Endometrial microvascular endothelial cells (primary cell): Measurements from ENCODE around the gene LIPM. TPM values are rescaled to one million over a fixed set of nuclear protein-coding genes. Genes with fewer than 3 reads are reported as not detected.

ENCODE experiments used
- in situ Hi-C: cut with HindIII; loops from 2 replicates; pipeline ENCODE4 v1.10.0; 2017; ENCODE audit warnings: low sequenced_read_pairs, low pct_unique_long_range_greater_than_20kb; ENCODE audit errors: inconsistent ontology term
- total RNA-seq: library from RNA; depleted of rRNA; stranded (reverse); fragments of >200 nt; gene quantifications from one replicate; pipeline ENCODE4 v1.2.3, GENCODE V29; 2015; ENCODE audit errors: inconsistent ontology term

Gene LIPM
- total RNA-seq, 1 donor from 2014 or later, result not detected

- in situ Hi-C loops, result no loop called here
Measured at GRCh38 chr10:88794731-88795130, 7.8 kb upstream of the LIPM start.

- in situ Hi-C loops, result no loop called here
Measured at GRCh38 chr10:88800152-88801125, 2.1 kb upstream of the LIPM start.

- in situ Hi-C loops, result no loop called here
Measured at GRCh38 chr10:88803641-88804040, 1.1 kb downstream of the LIPM start.

- in situ Hi-C loops, result no loop called here
Measured at GRCh38 chr10:88804083-88804812, 1.7 kb downstream of the LIPM start.

- in situ Hi-C loops, result no loop called here
Measured at GRCh38 chr10:88805361-88805760, 2.8 kb downstream of the LIPM start.

GRCh38 chr10:88805924-88806323 lies 3.4 kb downstream of the LIPM start:
- in situ Hi-C loops, result no loop called here

- in situ Hi-C loops, result no loop called here
Measured at GRCh38 chr10:88809621-88810020, 7.1 kb downstream of the LIPM start.

GRCh38 chr10:88810196-88810961 lies 7.8 kb downstream of the LIPM start:
- in situ Hi-C loops, result no loop called here

GRCh38 chr10:88813200-88813599 lies 10.7 kb downstream of the LIPM start:
- in situ Hi-C loops, result no loop called here

- in situ Hi-C loops, result no loop called here
Measured at GRCh38 chr10:88819290-88819689, 16.8 kb downstream of the LIPM start.

GRCh38 chr10:88820748-88821401 lies 18.3 kb downstream of the LIPM start:
- in situ Hi-C loops, result no loop called here

GRCh38 chr10:88826388-88826787 lies 23.9 kb downstream of the LIPM start:
- in situ Hi-C loops, result loop anchor here (25.0 kb wide), 1 partner anchor 236 kb away; no protein-coding TSS in a partner anchor

- in situ Hi-C loops, result loop anchor here (25.0 kb wide), 1 partner anchor 235 kb away; no protein-coding TSS in a partner anchor
Measured at GRCh38 chr10:88827671-88828070, 25.1 kb downstream of the LIPM start.

GRCh38 chr10:88828310-88828709 lies 25.8 kb downstream of the LIPM start:
- in situ Hi-C loops, result loop anchor here (25.0 kb wide), 1 partner anchor 234 kb away; no protein-coding TSS in a partner anchor

- in situ Hi-C loops, result loop anchor here (25.0 kb wide), 1 partner anchor 232 kb away; no protein-coding TSS in a partner anchor
Measured at GRCh38 chr10:88830643-88831268, 28.2 kb downstream of the LIPM start.

- in situ Hi-C loops, result loop anchor here (25.0 kb wide), 1 partner anchor 231 kb away; no protein-coding TSS in a partner anchor
Measured at GRCh38 chr10:88831709-88832108, 29.2 kb downstream of the LIPM start.

GRCh38 chr10:88832376-88832775 lies 29.8 kb downstream of the LIPM start:
- in situ Hi-C loops, result loop anchor here (25.0 kb wide), 1 partner anchor 230 kb away; no protein-coding TSS in a partner anchor

- in situ Hi-C loops, result loop anchor here (25.0 kb wide), 1 partner anchor 229 kb away; no protein-coding TSS in a partner anchor
Measured at GRCh38 chr10:88833156-88833555, 30.6 kb downstream of the LIPM start.
